RWPE2 (cell line): ENCODE results near the gene RERE.

Experiments used
- ATAC-seq: fragments of 200-7000 bp; cut with Tn5 transposase; 3 replicates; pipeline ENCODE4 v1.9.1; 2021; ENCODE audit warnings: low read depth
- DNase-seq: peaks from one replicate; pipeline ENCODE4 v3.0.0-alpha.2; 2020; ENCODE audit warnings: low spot score
- H3K27ac ChIP-seq: fragments of 450-650 bp; 2 replicates; pipeline ENCODE4 v1.5.1; 2017; ENCODE audit warnings: mild to moderate bottlenecking; ENCODE audit not compliant: poor library complexity, severe bottlenecking
- H3K27me3 ChIP-seq: fragments of 250-450 bp; sonication (Bioruptor Pico); 2 replicates; pipeline ENCODE4 v1.5.1; 2021; ENCODE audit warnings: mild to moderate bottlenecking, moderate library complexity; ENCODE audit not compliant: insufficient read depth, poor library complexity, severe bottlenecking
- H3K36me3 ChIP-seq: fragments of 250-450 bp; sonication (Bioruptor Pico); 2 replicates; pipeline ENCODE4 v1.5.1; 2020; ENCODE audit warnings: low read depth, mild to moderate bottlenecking, moderate library complexity
- H3K4me1 ChIP-seq: fragments of 250-450 bp; sonication (Bioruptor Pico); 2 replicates; pipeline ENCODE4 v1.5.1; 2021; ENCODE audit warnings: mild to moderate bottlenecking, moderate library complexity; ENCODE audit not compliant: insufficient read depth, poor library complexity, severe bottlenecking
- H3K4me3 ChIP-seq: fragments of 250-450 bp; sonication (Bioruptor Pico); 2 replicates; pipeline ENCODE4 v1.5.1; 2021; ENCODE audit warnings: mild to moderate bottlenecking, moderate library complexity; ENCODE audit not compliant: severe bottlenecking
- H3K9me3 ChIP-seq: fragments of 250-450 bp; sonication (Bioruptor Pico); 2 replicates; pipeline ENCODE4 v1.5.1; 2021; ENCODE audit warnings: mild to moderate bottlenecking, moderate library complexity; ENCODE audit not compliant: severe bottlenecking
- CTCF ChIP-seq: fragments of 450-650 bp; IDR thresholded peaks from one replicate; pipeline ENCODE4 v1.5.1; 2017; ENCODE audit warnings: mild to moderate bottlenecking, moderate library complexity; ENCODE audit not compliant: poor library complexity, severe bottlenecking

RERE gene

GRCh38 chr1:8517661-8518489, 299.6 kb downstream of the RERE start:
- no peaks in the 10 kb centered on the region for H3K27me3 ChIP-seq
- no peaks in the 10 kb centered on the region; the same call in 1 of the 2 replicates for H3K36me3 ChIP-seq
- DNase-seq (no peak), ATAC-seq (no peak)
- H3K4me1 ChIP-seq = peaks cover 12% of the 10 kb centered on the region
- peak overlapping the region; percentile 42 for H3K27ac ChIP-seq
- TF ChIP-seq CTCF = no peak
- no peaks in the 10 kb centered on the region for H3K9me3 ChIP-seq
- H3K4me3 ChIP-seq = no peak overlapping the region

GRCh38 chr1:8516793-8517556, 300.5 kb downstream of the RERE start:
- H3K9me3 ChIP-seq = no peaks in the 10 kb centered on the region
- peak; percentile 21; the same call in 1 of the 3 replicates for ATAC-seq
- DNase-seq = no peak
- no peaks in the 10 kb centered on the region; the same call in 1 of the 2 replicates for H3K36me3 ChIP-seq
- no peak for TF ChIP-seq CTCF
- no peaks in the 10 kb centered on the region for H3K27me3 ChIP-seq
- peaks cover 12% of the 10 kb centered on the region for H3K4me1 ChIP-seq
- H3K4me3 ChIP-seq = no peak overlapping the region
- H3K27ac ChIP-seq = peak overlapping the region; percentile 42

GRCh38 chr1:8516278-8516777, 301.1 kb downstream of the RERE start:
- H3K27me3 ChIP-seq = no peaks in the 10 kb centered on the region
- no peaks in the 10 kb centered on the region for H3K9me3 ChIP-seq
- no peak overlapping the region for H3K4me3 ChIP-seq
- peak overlapping the region; percentile 42 for H3K27ac ChIP-seq
- DNase-seq (no peak), ATAC-seq (no peak)
- H3K36me3 ChIP-seq = no peaks in the 10 kb centered on the region
- TF ChIP-seq CTCF = no peak
- peaks cover 12% of the 10 kb centered on the region for H3K4me1 ChIP-seq

GRCh38 chr1:8512504-8512903, 304.9 kb downstream of the RERE start:
- H3K9me3 ChIP-seq = no peaks in the 10 kb centered on the region
- DNase-seq (no peak), ATAC-seq (no peak)
- no peak overlapping the region for H3K27ac ChIP-seq
- no peak for TF ChIP-seq CTCF
- no peak overlapping the region for H3K4me3 ChIP-seq
- no peaks in the 10 kb centered on the region for H3K27me3 ChIP-seq
- peaks cover 9% of the 10 kb centered on the region for H3K4me1 ChIP-seq
- peaks cover 6% of the 10 kb centered on the region for H3K36me3 ChIP-seq
